ENCODE results near the gene EARS2.
"Not testable (repeated sequence)": the region's sequence is repeated elsewhere in the genome, so short reads cannot be mapped to it uniquely, and the experiment has no call there.

Gene EARS2

GRCh38 chr16:23521037-23521743, 36.0 kb downstream of the EARS2 start:
- no peak overlapping the region for H3K27ac Mint-ChIP-seq
- ATAC-seq (no peak), DNase-seq (no peak)
- peaks cover 19% of the 10 kb centered on the region for H3K4me1 Mint-ChIP-seq
- H3K27me3 Mint-ChIP-seq, result no peaks in the 10 kb centered on the region
- H3K4me3 Mint-ChIP-seq, result no peak overlapping the region
- H3K9me3 Mint-ChIP-seq, result no peaks in the 10 kb centered on the region

GRCh38 chr16:23520500-23520899, 36.6 kb downstream of the EARS2 start:
- Mint-ChIP-seq H3K27ac (no peak overlapping the region), H3K4me1 (peaks cover 26% of the 10 kb centered on the region), H3K9me3 (no peaks in the 10 kb centered on the region), H3K4me3 (no peak overlapping the region), H3K27me3 (no peaks in the 10 kb centered on the region)
- DNase-seq (no peak), ATAC-seq (no peak)

DNA sequence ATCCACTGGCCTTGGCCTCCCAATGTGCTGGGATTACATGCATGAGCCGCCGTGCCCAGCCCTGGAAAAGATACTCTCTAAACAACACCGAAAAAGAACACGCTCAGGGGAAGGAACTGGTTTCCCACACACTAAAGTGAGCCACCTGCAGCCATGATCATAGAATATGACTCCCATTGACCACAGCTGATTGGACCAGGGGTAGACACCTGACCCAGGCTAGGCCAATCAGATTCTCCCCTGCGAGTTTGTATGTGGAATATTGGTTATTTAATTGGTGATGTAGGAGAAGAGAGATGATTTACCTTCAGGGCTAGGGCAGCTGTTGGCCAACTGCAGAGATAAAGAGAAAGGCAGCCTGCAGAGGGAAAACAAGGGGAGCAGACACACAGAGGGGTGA, 37.9 kb downstream of the EARS2 start:
- H3K27me3 Mint-ChIP-seq, result no peaks in the 10 kb centered on the region
- no peak overlapping the region for H3K4me3 Mint-ChIP-seq
- DNase-seq (no peak), ATAC-seq (no peak)
- peaks cover 38% of the 10 kb centered on the region for H3K4me1 Mint-ChIP-seq
- no peaks in the 10 kb centered on the region for H3K9me3 Mint-ChIP-seq
- no peak overlapping the region for H3K27ac Mint-ChIP-seq

DNA sequence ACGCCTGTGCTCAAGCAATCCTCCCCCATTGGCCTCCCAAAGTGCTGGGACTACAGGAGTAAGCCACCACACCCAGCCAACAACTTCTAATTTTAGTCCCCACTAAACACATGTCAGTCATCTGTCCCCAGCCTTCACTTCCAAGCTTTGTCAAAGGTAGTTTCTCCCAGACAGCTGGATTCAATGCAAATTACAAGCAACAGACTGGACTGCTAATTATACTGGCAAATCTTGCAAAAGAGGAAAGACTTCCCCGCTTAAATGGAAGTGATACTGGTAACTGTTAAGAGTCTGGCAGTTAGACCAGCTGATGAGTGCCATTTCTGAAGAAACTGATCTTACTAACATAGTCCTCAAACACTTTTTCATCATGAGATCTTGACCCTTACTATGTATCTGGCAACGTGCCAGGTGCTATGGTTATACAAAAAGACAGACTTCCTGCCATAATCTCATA, 38.7 kb downstream of the EARS2 start:
- Mint-ChIP-seq H3K9me3 (no peaks in the 10 kb centered on the region), H3K4me3 (no peak overlapping the region), H3K27me3 (no peaks in the 10 kb centered on the region), H3K27ac (no peak overlapping the region), H3K4me1 (peaks cover 42% of the 10 kb centered on the region)
- no peak for ATAC-seq
- no peak for DNase-seq

GRCh38 chr16:23516366-23517137, 40.6 kb downstream of the EARS2 start:
- no peak for DNase-seq
- H3K4me3 Mint-ChIP-seq, result peak overlapping the region; percentile 6 to 20
- H3K27ac Mint-ChIP-seq, result no peak overlapping the region
- H3K27me3 Mint-ChIP-seq, result no peaks in the 10 kb centered on the region
- H3K9me3 Mint-ChIP-seq, result no peaks in the 10 kb centered on the region
- H3K4me1 Mint-ChIP-seq, result peaks cover 44% of the 10 kb centered on the region
- no peak for ATAC-seq

- H3K4me3 Mint-ChIP-seq, result peak overlapping the region; percentile 8 to 35
- no peak overlapping the region for H3K27ac Mint-ChIP-seq
- peaks cover 50% of the 10 kb centered on the region for H3K4me1 Mint-ChIP-seq
- no peak for ATAC-seq
- no peak for DNase-seq
- no peaks in the 10 kb centered on the region for H3K9me3 Mint-ChIP-seq
- no peaks in the 10 kb centered on the region for H3K27me3 Mint-ChIP-seq
Measured at GRCh38 chr16:23515881-23516280, 41.3 kb downstream of the EARS2 start.

GRCh38 chr16:23514381-23515152, 42.6 kb downstream of the EARS2 start:
- Mint-ChIP-seq H3K9me3 (no peaks in the 10 kb centered on the region), H3K4me1 (peaks cover 55% of the 10 kb centered on the region), H3K27me3 (no peaks in the 10 kb centered on the region), H3K4me3 (peak overlapping the region; percentile 11 to 30), H3K27ac (peak overlapping the region in 1 of 2 donors; percentile 31)
- DNase-seq (peak; percentile 59 to 80), ATAC-seq (peak; percentile 88)

- ATAC-seq, result no peak
- H3K27me3 Mint-ChIP-seq, result no peaks in the 10 kb centered on the region
- no peak overlapping the region for H3K4me3 Mint-ChIP-seq
- H3K9me3 Mint-ChIP-seq, result no peaks in the 10 kb centered on the region
- DNase-seq, result no peak
- no peak overlapping the region for H3K27ac Mint-ChIP-seq
- H3K4me1 Mint-ChIP-seq, result peaks cover 65% of the 10 kb centered on the region
Measured at GRCh38 chr16:23512168-23512695, 44.9 kb downstream of the EARS2 start.

GRCh38 chr16:23511731-23512130, 45.4 kb downstream of the EARS2 start:
- no peak for ATAC-seq
- DNase-seq, result no peak
- peaks cover 67% of the 10 kb centered on the region for H3K4me1 Mint-ChIP-seq
- no peak overlapping the region for H3K27ac Mint-ChIP-seq
- no peaks in the 10 kb centered on the region for H3K9me3 Mint-ChIP-seq
- H3K27me3 Mint-ChIP-seq, result no peaks in the 10 kb centered on the region
- peak overlapping the region in 1 of 2 donors; percentile 60 for H3K4me3 Mint-ChIP-seq

GRCh38 chr16:23510915-23511270, 46.3 kb downstream of the EARS2 start:
- H3K9me3 Mint-ChIP-seq, H3K27me3 Mint-ChIP-seq, ATAC-seq, DNase-seq: not testable (repeated sequence)
- peak overlapping the region in 1 of 2 donors; percentile 86 for H3K27ac Mint-ChIP-seq
- H3K4me3 Mint-ChIP-seq, result peak overlapping the region; percentile 81 to 92
- peaks cover 67% of the 10 kb centered on the region for H3K4me1 Mint-ChIP-seq

- peaks cover 67% of the 10 kb centered on the region for H3K4me1 Mint-ChIP-seq
- H3K27ac Mint-ChIP-seq, result peak within 1 kb of the TSS; percentile 93 to 94
- DNase-seq (peak; percentile 76 to 78), ATAC-seq (peak; percentile 87)
- H3K4me3 Mint-ChIP-seq, result peak within 1 kb of the TSS; percentile 90 to 92
- no peaks in the 10 kb centered on the region for H3K9me3 Mint-ChIP-seq
- no peaks in the 10 kb centered on the region for H3K27me3 Mint-ChIP-seq
Measured at GRCh38 chr16:23510164-23510914, 46.8 kb downstream of the EARS2 start, which contains the start of gene GGA2. Gene GGA2, minus strand, starts transcription at chr16:23510494. Its CDS starts 83 bp downstream, at chr16:23510411.

GRCh38 chr16:23509782-23510163, 47.4 kb downstream of the EARS2 start:
- Mint-ChIP-seq H3K4me3 (peak overlapping the region; percentile 88 to 90), H3K9me3 (no peaks in the 10 kb centered on the region), H3K27me3 (no peaks in the 10 kb centered on the region), H3K4me1 (peaks cover 67% of the 10 kb centered on the region), H3K27ac (peak overlapping the region; percentile 93 to 94)
- peak; percentile 13 to 27 for DNase-seq
- ATAC-seq, result peak; percentile 24

- ATAC-seq (no peak), DNase-seq (no peak)
- H3K4me1 Mint-ChIP-seq, result peaks cover 67% of the 10 kb centered on the region
- H3K4me3 Mint-ChIP-seq, result peak overlapping the region; percentile 88 to 90
- H3K27me3 Mint-ChIP-seq, result no peaks in the 10 kb centered on the region
- H3K9me3 Mint-ChIP-seq, result no peaks in the 10 kb centered on the region
- peak overlapping the region in 1 of 2 donors; percentile 94 for H3K27ac Mint-ChIP-seq
Measured at GRCh38 chr16:23509441-23509754, 47.8 kb downstream of the EARS2 start.

GRCh38 chr16:23508589-23509440, 48.3 kb downstream of the EARS2 start:
- ATAC-seq, result no peak
- peak overlapping the region; percentile 2 to 94 for H3K27ac Mint-ChIP-seq
- peak overlapping the region; percentile 88 to 90 for H3K4me3 Mint-ChIP-seq
- DNase-seq, result no peak
- peaks cover 67% of the 10 kb centered on the region for H3K4me1 Mint-ChIP-seq
- no peaks in the 10 kb centered on the region for H3K27me3 Mint-ChIP-seq
- no peaks in the 10 kb centered on the region for H3K9me3 Mint-ChIP-seq
